ENCODE results near the gene CRB2.

CRB2 gene

GRCh38 chr9:123360161-123361085 lies 4.4 kb downstream of the CRB2 start:
- H3K4me3 ChIP-seq (ENCODE audit: low read depth, low read length), result no peak overlapping the region
- no peak for TF ChIP-seq CTCF (IDR thresholded peaks at IDR 0.05; ENCODE audit: low read depth, low read length)

- no peak overlapping the region for H3K4me3 ChIP-seq (ENCODE audit: low read depth, low read length)
- no peak for TF ChIP-seq CTCF (IDR thresholded peaks at IDR 0.05; ENCODE audit: low read depth, low read length)
These were observed 5.2 kb downstream of the CRB2 start for GRCh38 chr9:123361086-123361730.

- no peak for TF ChIP-seq CTCF (IDR thresholded peaks at IDR 0.05; ENCODE audit: low read depth, low read length)
- no peak overlapping the region for H3K4me3 ChIP-seq (ENCODE audit: low read depth, low read length)
These were observed 5.9 kb downstream of the CRB2 start for GRCh38 chr9:123361731-123362510.

GRCh38 chr9:123362856-123363255 lies 6.9 kb downstream of the CRB2 start:
- TF ChIP-seq CTCF (IDR thresholded peaks at IDR 0.05; ENCODE audit: low read depth, low read length), result no peak

GRCh38 chr9:123364241-123364824 lies 8.3 kb downstream of the CRB2 start:
- H3K4me3 ChIP-seq (ENCODE audit: low read depth, low read length), result no peak overlapping the region
- no peak for TF ChIP-seq CTCF (IDR thresholded peaks at IDR 0.05; ENCODE audit: low read depth, low read length)

More at GRCh38 chr9:123362856-123363255, 6.9 kb downstream of the CRB2 start:
- no peak overlapping the region for H3K4me3 ChIP-seq (ENCODE audit: low read depth, low read length)

GRCh38 chr9:123365287-123365880 lies 9.4 kb downstream of the CRB2 start:
- TF ChIP-seq CTCF (IDR thresholded peaks at IDR 0.05; ENCODE audit: low read depth, low read length), result 0 out of 2 replicates have a peak, but pooled peaks have one; percentile 25
- no peak overlapping the region for H3K4me3 ChIP-seq (ENCODE audit: low read depth, low read length)
